Measurements from ENCODE around the gene FSTL3.
"Not testable (repeated sequence)": the region's sequence is repeated elsewhere in the genome, so short reads cannot be mapped to it uniquely, and the experiment has no call there.

Gene FSTL3

GRCh38 chr19:676339-677105 lies at the start of gene FSTL3:
TSS of gene FSTL3 (plus strand) at chr19:676392. CDS start at chr19:676424, 32 bp downstream.
- no peak for DNase-seq

DNA sequence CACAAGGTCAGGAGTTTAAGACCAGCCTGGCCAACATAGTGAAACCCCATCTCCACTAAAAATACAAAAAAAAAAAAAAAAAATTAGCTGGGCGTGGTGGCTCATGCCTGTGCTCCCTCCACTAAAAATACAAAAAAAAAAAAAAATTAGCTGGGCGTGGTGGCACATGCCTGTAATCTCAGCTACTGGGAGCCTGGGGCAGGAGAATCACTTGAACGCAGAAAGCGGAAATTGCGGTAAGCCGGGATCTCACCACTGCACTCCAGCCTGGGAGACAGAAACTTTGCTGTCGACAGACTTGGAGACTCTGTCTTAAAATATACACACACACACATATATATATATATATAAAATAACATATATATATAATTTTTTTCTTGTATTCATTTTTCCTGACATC lies 49.6 kb upstream of the FSTL3 start:
- not testable (repeated sequence) for DNase-seq

DNA sequence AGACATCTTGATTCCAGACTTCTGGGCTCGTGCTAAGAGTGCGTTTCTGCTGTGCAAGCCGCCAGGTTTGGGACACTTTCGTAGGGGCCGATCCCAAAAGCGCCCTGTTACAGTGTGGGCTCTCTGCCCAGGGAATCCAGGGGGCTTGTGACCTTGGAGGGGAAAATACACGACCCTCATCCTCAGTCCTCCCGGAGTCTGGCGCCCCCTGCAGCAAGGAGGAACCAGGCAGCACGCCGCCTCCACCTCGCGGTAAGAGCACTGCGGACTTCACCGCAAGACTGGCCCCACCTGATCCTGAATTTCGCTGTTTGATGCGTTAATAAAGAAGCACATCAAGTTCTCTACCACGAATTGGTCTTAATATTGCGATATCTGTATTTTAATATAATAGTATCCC lies 48.0 kb upstream of the FSTL3 start:
- no peak for DNase-seq

DNA sequence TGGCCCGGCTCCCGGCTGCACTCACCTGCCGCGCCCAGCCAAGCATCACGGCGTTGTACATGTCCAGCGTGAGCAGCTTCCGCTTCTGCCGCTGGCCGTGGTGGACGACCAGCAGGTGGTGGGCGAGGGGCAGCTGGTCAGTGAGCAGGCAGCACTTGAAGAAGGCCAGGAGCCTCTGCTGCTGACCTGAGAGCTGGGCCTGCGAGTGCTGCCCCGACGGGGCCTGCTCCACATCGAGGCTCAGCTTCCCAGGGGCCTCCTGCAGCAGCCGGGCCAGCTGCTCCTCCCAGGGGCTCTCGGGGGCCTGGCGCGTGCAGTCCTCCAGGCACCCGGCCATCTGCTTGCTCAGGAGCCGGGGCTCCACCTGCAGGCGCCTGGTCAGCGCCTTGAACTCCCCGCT lies 46.7 kb upstream of the FSTL3 start:
- DNase-seq = peak; percentile 48

DNA sequence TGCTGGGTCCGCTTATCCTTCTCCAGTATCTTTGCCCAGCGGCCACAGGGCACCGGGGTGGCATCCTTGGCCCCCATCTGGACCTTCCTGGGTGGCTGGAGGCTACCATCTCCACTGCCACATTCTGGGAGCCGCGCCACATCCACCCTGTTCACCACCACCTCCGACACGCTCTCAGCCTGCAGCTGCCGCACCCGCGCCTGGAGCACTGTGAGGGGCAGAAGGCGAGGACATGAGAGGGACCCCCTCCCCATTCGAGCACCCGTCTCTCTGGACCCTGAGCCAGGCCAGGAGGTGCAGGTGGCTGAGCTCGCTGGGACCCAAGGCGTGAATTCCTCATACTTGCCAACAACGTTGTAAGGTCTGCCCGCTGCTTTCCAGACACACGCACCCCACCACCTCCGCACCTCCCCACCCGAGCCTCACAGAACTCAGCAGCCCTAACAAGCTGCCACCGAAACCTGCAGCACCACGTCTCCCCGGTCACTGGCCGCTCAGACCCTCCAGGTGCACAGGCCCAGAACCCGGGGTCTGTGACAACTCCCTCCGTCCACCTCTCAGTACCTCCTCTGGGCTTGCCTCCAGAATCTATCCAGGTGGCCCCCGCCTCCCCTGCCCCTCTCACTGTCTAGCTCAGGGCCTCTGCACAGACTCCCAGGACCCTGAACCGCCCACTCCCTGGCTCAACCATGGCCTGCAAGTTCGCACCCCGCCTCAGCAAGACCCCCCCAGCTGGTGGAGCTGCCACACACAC lies 46.1 kb upstream of the FSTL3 start:
- peak; percentile 30 for DNase-seq

- DNase-seq = no peak
Observed at GRCh38 chr19:632579-633067, 43.6 kb upstream of the FSTL3 start.

- DNase-seq = peak; percentile 99
Observed at GRCh38 chr19:633068-633785, 43.0 kb upstream of the FSTL3 start, which contains the start of gene POLRMT. TSS of gene POLRMT (minus strand) at chr19:633537. CDS start at chr19:633512, 25 bp downstream.

- no peak for DNase-seq
Observed at GRCh38 chr19:633786-634639, 42.2 kb upstream of the FSTL3 start.

DNA sequence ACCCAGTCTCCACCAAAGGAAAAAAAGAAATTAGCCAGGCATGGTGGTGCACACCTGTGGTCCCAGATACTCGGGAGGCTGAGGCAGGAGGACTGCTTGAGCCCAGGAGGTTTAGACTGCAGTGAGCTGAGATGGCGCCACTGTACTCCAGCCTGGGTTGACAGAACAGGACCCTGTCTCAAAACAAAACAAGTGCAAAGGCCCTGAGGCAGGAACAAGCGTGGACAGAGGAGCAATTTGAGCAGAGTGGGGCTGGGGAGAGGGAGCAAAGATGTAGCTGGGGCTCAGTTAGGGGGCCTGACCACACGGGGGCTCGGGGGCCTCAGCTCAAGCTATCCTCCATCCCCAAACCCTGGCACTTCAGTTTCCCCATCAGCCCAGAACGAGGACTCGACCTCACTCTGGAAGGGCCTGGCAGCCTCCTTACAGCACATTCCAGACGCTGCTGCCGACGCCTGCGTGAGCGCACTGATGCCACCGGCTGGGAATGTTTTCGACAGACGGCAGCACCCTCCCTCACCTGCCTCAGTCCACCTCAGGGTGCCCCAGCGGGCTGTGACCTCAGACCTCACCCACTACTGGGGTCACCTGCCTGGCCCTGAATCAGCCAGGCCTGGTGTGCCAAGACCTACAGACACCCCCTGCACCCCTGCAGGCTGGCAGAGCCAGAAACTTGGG lies 41.1 kb upstream of the FSTL3 start:
- no peak for DNase-seq

DNA sequence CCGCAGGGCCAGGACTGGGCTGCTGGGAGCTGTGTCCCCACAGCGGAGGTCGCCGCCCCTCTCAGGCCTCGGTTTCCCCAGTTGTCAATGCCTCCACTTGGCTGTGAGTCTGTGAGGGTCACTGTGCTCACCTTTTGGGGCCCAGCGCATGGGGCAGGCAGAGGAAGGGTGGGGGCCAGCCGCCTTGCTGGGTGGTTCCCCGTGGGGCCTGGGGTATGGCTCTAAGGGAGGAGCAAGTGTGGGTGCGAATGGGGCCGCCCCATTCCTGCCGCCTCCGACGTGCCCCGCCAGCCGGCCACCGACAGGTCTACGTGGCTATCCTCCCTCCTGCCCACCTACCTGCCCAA lies 37.3 kb upstream of the FSTL3 start:
- DNase-seq = no peak

GRCh38 chr19:639253-640160 lies 36.7 kb upstream of the FSTL3 start, which contains the start of gene FGF22:
TSS of gene FGF22 (plus strand) at chr19:639879. CDS start at chr19:639926, 47 bp downstream.
- peak; percentile 77 for DNase-seq

DNA sequence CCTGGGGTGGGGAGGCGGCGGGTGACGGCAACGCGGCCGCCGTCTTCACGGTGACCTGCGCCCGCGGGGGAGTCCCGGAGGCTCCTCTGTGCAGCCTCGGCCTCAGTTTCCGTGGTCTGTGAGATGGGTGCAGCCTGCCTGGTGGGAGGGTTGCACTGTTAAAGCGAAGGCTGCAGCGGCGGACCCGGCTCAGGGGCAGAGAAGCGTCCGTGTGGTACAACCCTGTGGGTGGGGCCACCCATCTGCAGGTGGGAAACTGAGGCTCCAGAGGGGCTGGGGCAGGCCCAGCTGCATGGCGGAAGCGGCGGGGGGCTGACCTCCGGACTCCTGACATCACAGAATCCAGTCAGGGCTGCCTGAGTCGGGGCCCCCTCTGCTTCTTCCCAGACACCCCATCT lies 36.0 kb upstream of the FSTL3 start:
- no peak for DNase-seq

- no peak for DNase-seq
Observed at GRCh38 chr19:640606-641189, 35.5 kb upstream of the FSTL3 start.

DNA sequence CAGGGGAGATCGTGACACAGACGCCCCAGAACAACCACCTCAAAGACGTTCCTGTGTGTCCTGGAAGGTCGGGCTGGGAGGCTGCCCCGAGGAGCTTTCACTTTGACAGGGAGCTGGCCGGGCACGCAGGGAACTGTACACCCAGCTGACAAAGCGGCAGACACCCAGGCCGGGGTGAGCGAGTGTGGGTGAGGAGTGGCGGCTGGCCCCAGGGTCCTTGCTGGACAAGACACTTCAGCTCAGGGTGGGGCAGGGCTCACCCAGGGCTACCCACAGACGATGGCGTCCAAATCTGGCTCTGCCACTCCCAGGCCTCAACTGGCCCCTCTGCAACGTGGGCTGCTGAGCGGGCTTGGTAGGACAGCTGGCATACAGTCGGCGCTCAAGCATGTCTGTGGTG lies 34.5 kb upstream of the FSTL3 start:
- no peak for DNase-seq

DNA sequence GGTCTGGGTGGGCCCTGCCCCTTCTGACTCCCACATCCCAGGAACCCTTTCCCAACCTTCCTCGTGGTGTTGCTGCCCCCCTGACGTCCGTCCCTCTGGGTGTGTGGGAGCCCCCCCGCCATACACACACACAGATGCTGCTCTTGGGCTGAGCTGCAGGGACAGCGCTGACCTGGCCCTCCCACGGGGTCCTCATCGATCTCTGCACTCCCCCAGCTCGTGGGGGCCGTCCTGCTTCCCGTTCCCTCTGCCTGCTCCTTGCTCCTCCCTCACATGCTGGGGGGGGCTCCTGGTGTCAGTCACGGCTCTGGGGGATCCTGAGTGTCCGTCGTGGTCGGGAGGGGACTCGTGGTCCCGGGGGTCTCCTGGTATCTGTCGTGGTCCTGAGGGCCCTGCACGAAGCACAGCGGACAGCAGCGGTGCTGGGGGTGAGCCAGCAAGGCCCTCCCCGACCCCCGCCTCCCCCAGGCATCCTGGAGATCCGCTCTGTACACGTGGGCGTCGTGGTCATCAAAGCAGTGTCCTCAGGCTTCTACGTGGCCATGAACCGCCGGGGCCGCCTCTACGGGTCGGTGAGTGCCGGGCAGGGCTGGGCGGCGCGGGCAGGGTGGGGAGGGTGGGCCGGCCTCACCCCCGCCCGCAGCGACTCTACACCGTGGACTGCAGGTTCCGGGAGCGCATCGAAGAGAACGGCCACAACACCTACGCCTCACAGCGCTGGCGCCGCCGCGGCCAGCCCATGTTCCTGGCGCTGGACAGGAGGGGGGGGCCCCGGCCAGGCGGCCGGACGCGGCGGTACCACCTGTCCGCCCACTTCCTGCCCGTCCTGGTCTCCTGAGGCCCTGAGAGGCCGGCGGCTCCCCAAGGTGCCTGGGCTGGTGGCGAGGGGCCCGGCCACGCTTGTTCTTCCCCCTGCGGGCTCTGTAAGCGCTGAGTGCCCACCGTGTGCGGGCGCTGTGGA lies 33.1 kb upstream of the FSTL3 start:
- DNase-seq = no peak

DNA sequence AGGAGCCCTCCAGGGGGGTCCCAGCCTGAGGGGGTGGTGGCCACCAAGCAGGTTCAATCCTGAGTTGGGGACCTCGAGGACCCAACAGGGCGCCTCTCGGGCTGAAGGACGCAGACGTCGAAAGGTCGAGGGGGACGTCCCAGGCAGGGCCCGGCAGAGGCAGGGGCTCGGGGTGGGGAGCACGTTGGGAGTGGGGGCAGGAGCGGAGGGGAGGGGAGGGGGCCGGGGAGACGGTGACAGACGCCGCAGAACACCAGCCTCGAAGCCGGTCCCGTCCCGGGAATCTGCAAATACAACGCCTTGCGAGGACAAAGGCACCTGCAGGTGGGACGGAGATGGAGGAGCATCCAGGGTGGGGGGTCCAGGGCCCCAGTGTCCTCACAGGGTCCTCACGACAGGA lies 32.5 kb upstream of the FSTL3 start:
- no peak for DNase-seq

DNA sequence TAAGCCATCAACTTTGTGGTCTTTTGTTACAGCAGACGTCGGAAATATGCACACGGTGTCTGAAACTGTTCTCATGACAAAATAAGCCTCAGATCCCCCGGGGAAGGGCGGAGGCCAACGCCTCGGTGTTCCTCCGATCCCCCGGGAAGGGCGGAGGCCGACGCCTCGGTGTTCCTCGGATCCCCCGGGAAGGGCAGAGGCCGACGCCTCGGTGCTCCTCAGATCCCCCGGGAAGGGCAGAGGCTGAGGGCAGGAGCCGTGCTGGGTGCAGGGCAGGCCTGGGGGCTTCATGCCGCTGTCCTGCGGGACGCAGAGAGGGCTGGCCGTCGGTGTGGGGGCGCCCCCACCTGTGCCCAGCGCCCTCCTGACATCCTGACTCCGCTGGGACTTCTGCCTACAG lies 31.8 kb upstream of the FSTL3 start:
- DNase-seq = no peak

- DNase-seq = no peak
Observed at GRCh38 chr19:644789-645188, 31.4 kb upstream of the FSTL3 start.

Data from NCI-H1092 treated with DMSO at 0.1 percent for 48 hours (cell line).